Tibial artery (tissue), 4 donors: ENCODE measurements around the gene DARS1.
A peak's percentile ranks its signal among the peaks of the same experiment; 100 is the strongest.

Source experiments
- DNase-seq, 2 donors: peaks; one replicate each; pipeline ENCODE4 v3.0.0-alpha.2; 2019
- H3K27ac ChIP-seq, 2 donors: fragments of 200-600 bp; sonication (generic) in 1 of 2; 1 replicate in 1 of 2; 2 replicates in 1 of 2; pipeline ENCODE4 v1.5.1; 2018 to 2019; ENCODE audit warnings: mild to moderate bottlenecking in 1 of 2
- H3K27me3 ChIP-seq, 2 donors: fragments of 200-600 bp; sonication (generic) in 1 of 2; one replicate each; pipeline versions ENCODE4 v1.5.1 to v1.6.0; 2016 to 2019
- H3K36me3 ChIP-seq, 3 donors: fragments of 200-600 bp; sonication (generic) in 2 of 3; one replicate each; pipeline ENCODE4 v1.5.1; 2016 to 2019; ENCODE audit warnings: mild to moderate bottlenecking in 2 of 3
- H3K4me1 ChIP-seq, 4 donors: fragments of 200-600 bp; sonication (generic) in 2 of 4; 1 replicate in 3 of 4; 2 replicates in 1 of 4; pipeline ENCODE4 v1.5.1; 2016 to 2019
- H3K4me3 ChIP-seq, 2 donors: fragments of 200-600 bp; sonication (generic) in 1 of 2; 1 replicate in 1 of 2; 2 replicates in 1 of 2; pipeline ENCODE4 v1.5.1; 2018 to 2019; ENCODE audit warnings: mild to moderate bottlenecking in 2 of 2
- H3K9me3 ChIP-seq, 3 donors: fragments of 200-600 bp; sonication (generic) in 1 of 3; one replicate each; pipeline ENCODE4 v1.5.1; 2016 to 2019
- CTCF ChIP-seq, 2 experiments: fragments of 200-600 bp in 1 of 2; fragments of 450-650 bp in 1 of 2; IDR thresholded peaks; one replicate each; pipeline ENCODE4 v1.5.1; 2017 to 2019; ENCODE audit warnings: antibody characterized with exemption in 2 of 2, mild to moderate bottlenecking in 1 of 2, moderate library complexity in 1 of 2
- intact Hi-C: fragments of 100-400 bp; cut with DNase I; formaldehyde crosslinking; loops from one replicate; pipeline ENCODE4 v1.15.0; 2023; ENCODE audit warnings: low total_unique reads

Gene DARS1

GRCh38 chr2:135994281-135994680 is 8.9 kb upstream of the DARS1 start:
- Histone ChIP-seq H3K27ac (no peak overlapping the region), H3K9me3 (no peaks in the 10 kb centered on the region), H3K36me3 (no peaks in the 10 kb centered on the region), H3K27me3 (no peaks in the 10 kb centered on the region), H3K4me1 (no peaks in the 10 kb centered on the region), H3K4me3 (no peak overlapping the region)
- no peak for DNase-seq
- intact Hi-C loops = no loop called here
- no peak for TF ChIP-seq CTCF (IDR thresholded peaks at IDR 0.05)

GRCh38 chr2:135993421-135993820 is 8.0 kb upstream of the DARS1 start:
- no peak for DNase-seq
- Histone ChIP-seq H3K27me3 (no peaks in the 10 kb centered on the region), H3K4me3 (no peak overlapping the region), H3K27ac (no peak overlapping the region), H3K4me1 (no peaks in the 10 kb centered on the region), H3K9me3 (no peaks in the 10 kb centered on the region), H3K36me3 (no peaks in the 10 kb centered on the region)
- no peak for TF ChIP-seq CTCF (IDR thresholded peaks at IDR 0.05)
- intact Hi-C loops = no loop called here

GRCh38 chr2:135991861-135992260 is 6.4 kb upstream of the DARS1 start:
- H3K4me3 ChIP-seq = no peak overlapping the region
- H3K4me1 ChIP-seq = no peaks in the 10 kb centered on the region
- no peak for TF ChIP-seq CTCF (IDR thresholded peaks at IDR 0.05)
- intact Hi-C loops = no loop called here
- H3K27me3 ChIP-seq = no peaks in the 10 kb centered on the region
- H3K9me3 ChIP-seq = no peaks in the 10 kb centered on the region
- no peaks in the 10 kb centered on the region for H3K36me3 ChIP-seq
- H3K27ac ChIP-seq = no peak overlapping the region
- no peak for DNase-seq

GRCh38 chr2:135987441-135987840 is 2.0 kb upstream of the DARS1 start:
- Histone ChIP-seq H3K4me1 (peaks cover 3 to 16% (median 12%) of the 10 kb centered on the region in 4 donors), H3K4me3 (no peak overlapping the region), H3K27ac (no peak overlapping the region), H3K9me3 (no peaks in the 10 kb centered on the region), H3K36me3 (peaks cover 0 to 3% (median 0%) of the 10 kb centered on the region in 3 donors), H3K27me3 (no peaks in the 10 kb centered on the region)
- no peak for TF ChIP-seq CTCF (IDR thresholded peaks at IDR 0.05)
- intact Hi-C loops = no loop called here
- DNase-seq = no peak

GRCh38 chr2:135986507-135986906 is 1.1 kb upstream of the DARS1 start:
- Histone ChIP-seq H3K36me3 (peaks cover 0 to 10% (median 0%) of the 10 kb centered on the region in 3 donors), H3K27me3 (no peaks in the 10 kb centered on the region), H3K4me3 (no peak overlapping the region), H3K27ac (peak overlapping the region in 1 of 2 donors; percentile 100), H3K4me1 (peaks cover 3 to 16% (median 12%) of the 10 kb centered on the region in 4 donors), H3K9me3 (no peaks in the 10 kb centered on the region)
- intact Hi-C loops = no loop called here
- no peak for TF ChIP-seq CTCF (IDR thresholded peaks at IDR 0.05)
- DNase-seq = no peak

- TF ChIP-seq CTCF (IDR thresholded peaks at IDR 0.05) = no peak
- Histone ChIP-seq H3K9me3 (no peaks in the 10 kb centered on the region), H3K4me1 (peaks cover 3 to 16% (median 12%) of the 10 kb centered on the region in 4 donors), H3K27ac (peak overlapping the region; percentile 99 to 100), H3K27me3 (no peaks in the 10 kb centered on the region), H3K4me3 (peak overlapping the region; percentile 99), H3K36me3 (peaks cover 0 to 14% (median 0%) of the 10 kb centered on the region in 3 donors)
- intact Hi-C loops = no loop called here
- no peak for DNase-seq
Measured at GRCh38 chr2:135985826-135986393, 484 bp upstream of the DARS1 start.
